ENCODE results near the gene BCOR. TPM values are rescaled to one million over a fixed set of nuclear protein-coding genes. Genes with fewer than 3 reads are reported as not detected.

BCOR gene
- total RNA-seq, 1 experiment from 2014 or later = 21.8 TPM

GRCh38 chrX:40097141-40097503 lies 636 bp downstream of the BCOR start:
- Histone ChIP-seq H3K36me3 (ENCODE audit: low read depth, low read length) (no peaks in the 10 kb centered on the region), H3K4me1 (ENCODE audit: insufficient read depth, low read length) (peaks cover 40% of the 10 kb centered on the region), H3K9me2 (replicated peaks; ENCODE audit: low read length) (no peaks in the 10 kb centered on the region), H3K79me2 (ENCODE audit: low read length) (peaks cover 47% of the 10 kb centered on the region), H3K9me3 (ENCODE audit: low read length) (no peaks in the 10 kb centered on the region), H4K20me1 (ENCODE audit: low read length) (peaks cover 11% of the 10 kb centered on the region; the same call in 1 of the 2 replicates), H3K27me3 (ENCODE audit: low read length) (no peaks in the 10 kb centered on the region), H3K4me3 (ENCODE audit: low read length) (peak overlapping the region; percentile 92), H3K4me2 (ENCODE audit: low read length) (0 out of 2 replicates have a peak overlapping the region, but pooled peaks have one; percentile 99), H3K9ac (ENCODE audit: low read length) (no peak overlapping the region), H3K27ac (ENCODE audit: low read length) (no peak overlapping the region), H2AFZ (ENCODE audit: low read length) (no peak overlapping the region), H3F3A (ENCODE audit: low read length, unreplicated experiment) (peaks cover 4% of the 10 kb centered on the region)
- POLR2A ChIA-PET (ENCODE audit: unreplicated experiment) = interaction anchor here (0.5 to 2.0 kb wide), 7 partner anchors 11 to 362 kb away, joined by 3 to 12 read pairs (median 4); no protein-coding TSS in a partner anchor
- DNase-seq (no peak), ATAC-seq (no peak; the same call in 1 of the 2 replicates)
- CTCF ChIA-PET = interaction anchor here (1.2 kb wide), 1 partner anchor 84 kb away, joined by 5 read pairs; no protein-coding TSS in a partner anchor
- intact Hi-C loops (cut with micrococcal nuclease) = loop anchor here (5.0 kb wide), 3 partner anchors 85 to 365 kb away; no protein-coding TSS in a partner anchor
- TF ChIP-seq CTCF (conservative IDR thresholded peaks at IDR 0.05; ENCODE audit: low read depth, low read length) = no peak
- no peak for TF ChIP-seq EZH2 (IDR thresholded peaks at IDR 0.05; ENCODE audit: low read length, unreplicated experiment)
- TF ChIP-seq EZH2phosphoT487 (IDR thresholded peaks at IDR 0.05; ENCODE audit: borderline replicate concordance, low read length) = no peak
- no TSS peak for BruUV-seq (replicated peaks)

GRCh38 chrX:40096395-40097091 lies 1.2 kb downstream of the BCOR start:
- Histone ChIP-seq H4K20me1 (ENCODE audit: low read length) (peaks cover 11% of the 10 kb centered on the region; the same call in 1 of the 2 replicates), H3K9ac (ENCODE audit: low read length) (peak overlapping the region; percentile 61), H2AFZ (ENCODE audit: low read length) (0 out of 2 replicates have a peak overlapping the region, but pooled peaks have one; percentile 9), H3K27ac (ENCODE audit: low read length) (no peak overlapping the region), H3K4me2 (ENCODE audit: low read length) (peak overlapping the region; percentile 99), H3K9me3 (ENCODE audit: low read length) (no peaks in the 10 kb centered on the region), H3K4me3 (ENCODE audit: low read length) (peak overlapping the region; percentile 92), H3K27me3 (ENCODE audit: low read length) (no peaks in the 10 kb centered on the region), H3K79me2 (ENCODE audit: low read length) (peaks cover 53% of the 10 kb centered on the region), H3K36me3 (ENCODE audit: low read depth, low read length) (no peaks in the 10 kb centered on the region), H3K4me1 (ENCODE audit: insufficient read depth, low read length) (peaks cover 46% of the 10 kb centered on the region), H3F3A (ENCODE audit: low read length, unreplicated experiment) (peaks cover 4% of the 10 kb centered on the region), H3K9me2 (replicated peaks; ENCODE audit: low read length) (no peaks in the 10 kb centered on the region)
- TF ChIP-seq EZH2 (IDR thresholded peaks at IDR 0.05; ENCODE audit: low read length, unreplicated experiment) (no peak), CTCF (conservative IDR thresholded peaks at IDR 0.05; ENCODE audit: low read depth, low read length) (no peak), EZH2phosphoT487 (IDR thresholded peaks at IDR 0.05; ENCODE audit: borderline replicate concordance, low read length) (no peak)
- CTCF ChIA-PET = interaction anchor here (0.7 to 1.2 kb wide), 2 partner anchors 12 to 83 kb away, joined by 3 to 5 read pairs; no protein-coding TSS in a partner anchor
- no peak for ATAC-seq
- intact Hi-C loops (cut with micrococcal nuclease) = loop anchor here (5.0 kb wide), 3 partner anchors 84 to 364 kb away; no protein-coding TSS in a partner anchor
- DNase-seq = peak; percentile 35
- BruUV-seq (replicated peaks) = no TSS peak
- POLR2A ChIA-PET (ENCODE audit: unreplicated experiment) = interaction anchor here (0.6 to 2.0 kb wide), 5 partner anchors 54 to 361 kb away, joined by 3 to 12 read pairs (median 4); no protein-coding TSS in a partner anchor
